Upper lobe of left lung (tissue), 4 donors: ENCODE results near the gene SLC27A4.

Experiments used
- POLR2A ChIP-seq, 4 donors: fragments of 450-650 bp; IDR thresholded peaks; one replicate each; pipeline ENCODE4 v1.5.1; 2016 to 2017; ENCODE audit warnings: antibody characterized with exemption in 4 of 4, mild to moderate bottlenecking in 2 of 4
- POLR2AphosphoS5 ChIP-seq, 2 donors: sonication (generic); formaldehyde crosslinking; IDR thresholded peaks; one replicate each; pipeline ENCODE4 v1.5.1; 2017; ENCODE audit warnings: antibody characterized with exemption in 2 of 2
- TF ChIP-seq, protein P1 (sequence below), 6 experiments: fragments of 450-650 bp in 4 of 6; fragments of 200-600 bp in 2 of 6; sonication (generic) in 2 of 6; IDR thresholded peaks; one replicate each; pipeline ENCODE4 v1.5.1; 2016 to 2019; ENCODE audit warnings: antibody characterized with exemption in 6 of 6

DNA sequence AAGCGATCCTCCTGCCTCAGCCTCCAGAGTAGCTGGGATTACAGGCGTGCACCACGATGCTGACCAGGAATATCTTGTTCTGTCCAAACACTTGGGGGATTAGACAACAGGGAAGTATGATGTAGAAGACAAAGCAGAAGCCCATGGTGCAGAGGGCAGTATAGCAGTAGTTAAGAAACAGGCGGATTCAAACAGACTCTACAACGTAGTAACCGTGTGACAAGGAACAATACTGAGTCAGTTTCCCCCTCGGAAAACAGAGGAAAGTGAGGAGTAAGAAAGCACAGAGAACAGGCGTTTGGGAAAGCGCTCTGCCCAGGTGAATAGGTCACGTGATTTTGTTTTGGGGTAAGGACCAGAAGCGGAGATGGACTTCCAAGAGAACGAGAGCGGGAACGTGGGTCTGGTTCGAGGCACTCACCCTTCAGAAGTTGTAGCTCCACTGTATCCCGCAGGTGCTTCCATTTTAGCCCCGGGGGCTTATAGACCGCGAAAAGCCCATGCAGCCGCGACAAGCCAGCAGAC is 18.4 kb upstream of the SLC27A4 start:
- TF ChIP-seq, protein P1, sequence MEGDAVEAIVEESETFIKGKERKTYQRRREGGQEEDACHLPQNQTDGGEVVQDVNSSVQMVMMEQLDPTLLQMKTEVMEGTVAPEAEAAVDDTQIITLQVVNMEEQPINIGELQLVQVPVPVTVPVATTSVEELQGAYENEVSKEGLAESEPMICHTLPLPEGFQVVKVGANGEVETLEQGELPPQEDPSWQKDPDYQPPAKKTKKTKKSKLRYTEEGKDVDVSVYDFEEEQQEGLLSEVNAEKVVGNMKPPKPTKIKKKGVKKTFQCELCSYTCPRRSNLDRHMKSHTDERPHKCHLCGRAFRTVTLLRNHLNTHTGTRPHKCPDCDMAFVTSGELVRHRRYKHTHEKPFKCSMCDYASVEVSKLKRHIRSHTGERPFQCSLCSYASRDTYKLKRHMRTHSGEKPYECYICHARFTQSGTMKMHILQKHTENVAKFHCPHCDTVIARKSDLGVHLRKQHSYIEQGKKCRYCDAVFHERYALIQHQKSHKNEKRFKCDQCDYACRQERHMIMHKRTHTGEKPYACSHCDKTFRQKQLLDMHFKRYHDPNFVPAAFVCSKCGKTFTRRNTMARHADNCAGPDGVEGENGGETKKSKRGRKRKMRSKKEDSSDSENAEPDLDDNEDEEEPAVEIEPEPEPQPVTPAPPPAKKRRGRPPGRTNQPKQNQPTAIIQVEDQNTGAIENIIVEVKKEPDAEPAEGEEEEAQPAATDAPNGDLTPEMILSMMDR (IDR thresholded peaks at IDR 0.05), result no peak
- no peak for TF ChIP-seq POLR2AphosphoS5 (IDR thresholded peaks at IDR 0.05)
- TF ChIP-seq POLR2A (IDR thresholded peaks at IDR 0.05), result no peak
